ENCODE results near the gene LGALS7.

DNA sequence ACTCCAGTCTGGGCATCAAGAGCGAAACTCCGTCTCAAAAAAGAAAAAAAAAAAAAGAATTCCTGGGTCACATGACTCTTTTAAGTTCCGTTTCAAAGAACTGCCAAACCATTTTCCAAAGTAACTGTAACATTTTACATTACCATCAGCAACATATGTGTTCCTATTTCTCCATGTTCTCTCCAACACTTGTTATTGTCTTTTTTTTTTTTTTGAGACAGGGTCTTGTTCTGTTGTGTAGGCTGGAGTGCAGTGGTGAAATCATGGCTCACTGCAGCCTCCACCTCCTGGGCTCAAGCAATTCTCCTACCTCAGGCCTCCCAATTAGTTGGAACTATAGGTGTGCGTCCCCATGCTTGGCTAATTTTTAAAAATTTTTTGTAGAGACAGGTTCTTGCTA lies 22.2 kb upstream of the LGALS7 start:
- TF ChIP-seq EZH2 (IDR thresholded peaks at IDR 0.05; ENCODE audit: borderline replicate concordance, insufficient read depth, low read length, poor library complexity, severe bottlenecking), result no peak
- TF ChIP-seq, protein P1, sequence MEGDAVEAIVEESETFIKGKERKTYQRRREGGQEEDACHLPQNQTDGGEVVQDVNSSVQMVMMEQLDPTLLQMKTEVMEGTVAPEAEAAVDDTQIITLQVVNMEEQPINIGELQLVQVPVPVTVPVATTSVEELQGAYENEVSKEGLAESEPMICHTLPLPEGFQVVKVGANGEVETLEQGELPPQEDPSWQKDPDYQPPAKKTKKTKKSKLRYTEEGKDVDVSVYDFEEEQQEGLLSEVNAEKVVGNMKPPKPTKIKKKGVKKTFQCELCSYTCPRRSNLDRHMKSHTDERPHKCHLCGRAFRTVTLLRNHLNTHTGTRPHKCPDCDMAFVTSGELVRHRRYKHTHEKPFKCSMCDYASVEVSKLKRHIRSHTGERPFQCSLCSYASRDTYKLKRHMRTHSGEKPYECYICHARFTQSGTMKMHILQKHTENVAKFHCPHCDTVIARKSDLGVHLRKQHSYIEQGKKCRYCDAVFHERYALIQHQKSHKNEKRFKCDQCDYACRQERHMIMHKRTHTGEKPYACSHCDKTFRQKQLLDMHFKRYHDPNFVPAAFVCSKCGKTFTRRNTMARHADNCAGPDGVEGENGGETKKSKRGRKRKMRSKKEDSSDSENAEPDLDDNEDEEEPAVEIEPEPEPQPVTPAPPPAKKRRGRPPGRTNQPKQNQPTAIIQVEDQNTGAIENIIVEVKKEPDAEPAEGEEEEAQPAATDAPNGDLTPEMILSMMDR (IDR thresholded peaks at IDR 0.05; ENCODE audit: poor library complexity, severe bottlenecking), result no peak
- no peak for TF ChIP-seq SMC3 (conservative IDR thresholded peaks at IDR 0.05; ENCODE audit: poor library complexity)
- TF ChIP-seq RAD21 (conservative IDR thresholded peaks at IDR 0.05), result no peak

Measured in neural cell (in vitro differentiated cells).